K562 (cell line): Measurements from ENCODE around the gene ERLIN1. TPM values are rescaled to one million over a fixed set of nuclear protein-coding genes. Genes with fewer than 3 reads are reported as not detected.

Experiments used
- ADNP ChIP-seq: fragments of 200-800 bp; sonication (Bioruptor generic); IDR thresholded peaks from 2 replicates; pipeline ENCODE4 v1.6.1; 2016; ENCODE audit warnings: missing genetic modification characterization, missing compliant biosample characterization
- ARID1B ChIP-seq: fragments of 450-650 bp; IDR thresholded peaks from 2 replicates; pipeline ENCODE4 v1.6.1; 2016; ENCODE audit warnings: antibody characterized with exemption, mild to moderate bottlenecking, inconsistent platforms
- BACH1 ChIP-seq: fragments of 200-800 bp; sonication (Bioruptor generic); IDR thresholded peaks from 2 replicates; pipeline ENCODE4 v1.6.1; 2016; ENCODE audit warnings: missing genetic modification characterization, missing compliant biosample characterization
- CCNT2 ChIP-seq: IDR thresholded peaks from 2 replicates; pipeline ENCODE4 v1.6.1; 2011; ENCODE audit warnings: borderline replicate concordance, low read depth, mild to moderate bottlenecking, moderate library complexity, mixed read lengths, low read length; ENCODE audit not compliant: insufficient read length; ENCODE audit errors: extremely low read depth
- DDX20 ChIP-seq: fragments of 450-650 bp; IDR thresholded peaks from 2 replicates; pipeline ENCODE4 v1.6.1; 2016; ENCODE audit warnings: missing genetic modification characterization, low read depth, mild to moderate bottlenecking, missing compliant biosample characterization, moderate library complexity
- EZH2 ChIP-seq: IDR thresholded peaks from 2 replicates; pipeline ENCODE4 v1.6.1; 2012; ENCODE audit warnings: low read depth, mild to moderate bottlenecking, inconsistent platforms, low read length, borderline replicate concordance
- HDGF ChIP-seq: fragments of 450-650 bp; IDR thresholded peaks from 2 replicates; pipeline ENCODE4 v1.6.1; 2016
- HNRNPUL1 ChIP-seq: fragments of 200-400 bp; formaldehyde crosslinking; IDR thresholded peaks from 2 replicates; pipeline ENCODE4 v1.6.1; 2017; ENCODE audit warnings: low read length
- IFI16 ChIP-seq: fragments of 250-450 bp; sonication (Bioruptor Pico); IDR thresholded peaks from 2 replicates; pipeline ENCODE4 v2.1.2; 2022; ENCODE audit warnings: mild to moderate bottlenecking, inconsistent platforms
- ILF3 ChIP-seq: fragments of 450-650 bp; IDR thresholded peaks from 2 replicates; pipeline ENCODE4 v1.6.1; 2018; ENCODE audit warnings: antibody characterized with exemption, mild to moderate bottlenecking, moderate library complexity, borderline replicate concordance
- JUNB ChIP-seq: fragments of 450-650 bp; formaldehyde crosslinking; conservative IDR thresholded peaks from 2 replicates; pipeline ENCODE4 v1.4.0; 2020; ENCODE audit warnings: mild to moderate bottlenecking
- L3MBTL2 ChIP-seq: fragments of 450-650 bp; IDR thresholded peaks from 2 replicates; pipeline ENCODE4 v1.6.1; 2016; ENCODE audit warnings: mild to moderate bottlenecking, moderate library complexity
- MTA3 ChIP-seq: fragments of 450-650 bp; formaldehyde crosslinking; IDR thresholded peaks from 2 replicates; pipeline ENCODE4 v1.6.1; 2017; ENCODE audit warnings: mild to moderate bottlenecking, borderline replicate concordance
- NR3C1 ChIP-seq: sonication (generic); formaldehyde crosslinking; IDR thresholded peaks from 2 replicates; pipeline ENCODE4 v1.8.1; 2022; ENCODE audit warnings: missing genetic modification reagents
- NRF1 ChIP-seq, 2 experiments: fragments of 450-650 bp; IDR thresholded peaks in 1 of 2; conservative IDR thresholded peaks in 1 of 2; 2 replicates each; pipeline ENCODE4 v1.6.1; 2014; ENCODE audit warnings: mild to moderate bottlenecking in 2 of 2
- POLR2B ChIP-seq: fragments of 450-650 bp; IDR thresholded peaks from 2 replicates; pipeline ENCODE4 v1.6.1; 2018; ENCODE audit warnings: low read depth; ENCODE audit not compliant: partially characterized antibody
- TGIF2 ChIP-seq: sonication (generic); formaldehyde crosslinking; IDR thresholded peaks from 2 replicates; pipeline ENCODE4 v1.8.1; 2022; ENCODE audit warnings: mild to moderate bottlenecking, missing genetic modification reagents, moderate library complexity
- ZBTB2 ChIP-seq: fragments of 450-650 bp; IDR thresholded peaks from 2 replicates; pipeline ENCODE4 v1.6.1; 2016; ENCODE audit warnings: antibody characterized with exemption
- ZEB2 ChIP-seq: fragments of 450-650 bp; IDR thresholded peaks from 2 replicates; pipeline ENCODE4 v1.6.1; 2016
- polyA plus RNA-seq, 8 experiments: library from polyadenylated mRNA; depleted of rRNA in 4 of 8; stranded (reverse) in 5 of 8; unstranded in 3 of 8; fragments of >200 nt; fragmentation: Nextera tagmentation in 2 of 8; fragmentation: Illumina TruSeq in 1 of 8; extraction: Ambion mirVana in 2 of 8; extraction: Trizol in 1 of 8; gene quantifications; 2 replicates each; pipeline versions ENCODE4 v1.2.1 to v1.2.3, GENCODE V29; 2011 to 2014; ENCODE audit warnings: inconsistent platforms in 1 of 8, missing spikeins in 1 of 8
- total RNA-seq, 7 experiments: library from RNA; depleted of rRNA in 6 of 7; stranded (reverse); fragments of >200 nt in 6 of 7; fragmentation: Illumina TruSeq in 2 of 7; extraction: Trizol in 2 of 7; gene quantifications; 2 replicates each; pipeline versions ENCODE4 v1.2.1 to v1.2.3, GENCODE V29; 2011 to 2021; ENCODE audit warnings: low replicate concordance in 1 of 7
- TF ChIP-seq, protein P1 (sequence below), 2 experiments: fragments of 450-650 bp; IDR thresholded peaks; 2 replicates each; pipeline ENCODE4 v1.6.1; 2018; ENCODE audit warnings: mild to moderate bottlenecking in 2 of 2, low read depth in 1 of 2; ENCODE audit not compliant: partially characterized antibody in 2 of 2
- TF ChIP-seq, protein P2 (sequence below): fragments of 250-450 bp; sonication (Bioruptor Pico); IDR thresholded peaks from 2 replicates; pipeline ENCODE4 v1.6.1; 2021; ENCODE audit warnings: mild to moderate bottlenecking
- TF ChIP-seq, protein P3 (sequence below): fragments of 250-450 bp; sonication (Bioruptor Pico); IDR thresholded peaks from 2 replicates; pipeline ENCODE4 v1.4.0; 2020; ENCODE audit warnings: mild to moderate bottlenecking

Gene ERLIN1
- total and polyA plus RNA-seq, 9 of the 15 experiments (the other 6 are each of a cell fraction or from before 2014, with no cell fraction given): 9.8 to 26.8 (median 15.5) TPM

GRCh38 chr10:100185364-100186252 lies at the start of gene ERLIN1 (continued):
- TF ChIP-seq, protein P1, sequence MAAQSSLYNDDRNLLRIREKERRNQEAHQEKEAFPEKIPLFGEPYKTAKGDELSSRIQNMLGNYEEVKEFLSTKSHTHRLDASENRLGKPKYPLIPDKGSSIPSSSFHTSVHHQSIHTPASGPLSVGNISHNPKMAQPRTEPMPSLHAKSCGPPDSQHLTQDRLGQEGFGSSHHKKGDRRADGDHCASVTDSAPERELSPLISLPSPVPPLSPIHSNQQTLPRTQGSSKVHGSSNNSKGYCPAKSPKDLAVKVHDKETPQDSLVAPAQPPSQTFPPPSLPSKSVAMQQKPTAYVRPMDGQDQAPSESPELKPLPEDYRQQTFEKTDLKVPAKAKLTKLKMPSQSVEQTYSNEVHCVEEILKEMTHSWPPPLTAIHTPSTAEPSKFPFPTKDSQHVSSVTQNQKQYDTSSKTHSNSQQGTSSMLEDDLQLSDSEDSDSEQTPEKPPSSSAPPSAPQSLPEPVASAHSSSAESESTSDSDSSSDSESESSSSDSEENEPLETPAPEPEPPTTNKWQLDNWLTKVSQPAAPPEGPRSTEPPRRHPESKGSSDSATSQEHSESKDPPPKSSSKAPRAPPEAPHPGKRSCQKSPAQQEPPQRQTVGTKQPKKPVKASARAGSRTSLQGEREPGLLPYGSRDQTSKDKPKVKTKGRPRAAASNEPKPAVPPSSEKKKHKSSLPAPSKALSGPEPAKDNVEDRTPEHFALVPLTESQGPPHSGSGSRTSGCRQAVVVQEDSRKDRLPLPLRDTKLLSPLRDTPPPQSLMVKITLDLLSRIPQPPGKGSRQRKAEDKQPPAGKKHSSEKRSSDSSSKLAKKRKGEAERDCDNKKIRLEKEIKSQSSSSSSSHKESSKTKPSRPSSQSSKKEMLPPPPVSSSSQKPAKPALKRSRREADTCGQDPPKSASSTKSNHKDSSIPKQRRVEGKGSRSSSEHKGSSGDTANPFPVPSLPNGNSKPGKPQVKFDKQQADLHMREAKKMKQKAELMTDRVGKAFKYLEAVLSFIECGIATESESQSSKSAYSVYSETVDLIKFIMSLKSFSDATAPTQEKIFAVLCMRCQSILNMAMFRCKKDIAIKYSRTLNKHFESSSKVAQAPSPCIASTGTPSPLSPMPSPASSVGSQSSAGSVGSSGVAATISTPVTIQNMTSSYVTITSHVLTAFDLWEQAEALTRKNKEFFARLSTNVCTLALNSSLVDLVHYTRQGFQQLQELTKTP (IDR thresholded peaks at IDR 0.05; ENCODE audit: low read depth in 1 of 2, partially characterized antibody in 2 of 2): no peak
- no peak for TF ChIP-seq DDX20 (tag)
- peak; percentile 47 for TF ChIP-seq POLR2B
- no peak for TF ChIP-seq TGIF2 (CRISPR knock-in tag)
- TF ChIP-seq BACH1 (tag): no peak
- TF ChIP-seq JUNB (CRISPR knock-in tag): no peak
- peak; percentile 95 to 96 for TF ChIP-seq NRF1 (conservative IDR thresholded peaks at IDR 0.05 in 1 of 2, IDR thresholded peaks at IDR 0.05 in 1 of 2)
- TF ChIP-seq ILF3: no peak
- TF ChIP-seq, protein P2, sequence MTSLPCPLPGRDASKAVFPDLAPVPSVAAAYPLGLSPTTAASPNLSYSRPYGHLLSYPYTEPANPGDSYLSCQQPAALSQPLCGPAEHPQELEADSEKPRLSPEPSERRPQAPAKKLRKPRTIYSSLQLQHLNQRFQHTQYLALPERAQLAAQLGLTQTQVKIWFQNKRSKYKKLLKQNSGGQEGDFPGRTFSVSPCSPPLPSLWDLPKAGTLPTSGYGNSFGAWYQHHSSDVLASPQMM (CRISPR knock-in tag): no peak
- TF ChIP-seq ZBTB2: no peak
- TF ChIP-seq HNRNPUL1: no peak
- TF ChIP-seq NR3C1: no peak
- TF ChIP-seq MTA3: peak; percentile 98
- TF ChIP-seq, protein P3, sequence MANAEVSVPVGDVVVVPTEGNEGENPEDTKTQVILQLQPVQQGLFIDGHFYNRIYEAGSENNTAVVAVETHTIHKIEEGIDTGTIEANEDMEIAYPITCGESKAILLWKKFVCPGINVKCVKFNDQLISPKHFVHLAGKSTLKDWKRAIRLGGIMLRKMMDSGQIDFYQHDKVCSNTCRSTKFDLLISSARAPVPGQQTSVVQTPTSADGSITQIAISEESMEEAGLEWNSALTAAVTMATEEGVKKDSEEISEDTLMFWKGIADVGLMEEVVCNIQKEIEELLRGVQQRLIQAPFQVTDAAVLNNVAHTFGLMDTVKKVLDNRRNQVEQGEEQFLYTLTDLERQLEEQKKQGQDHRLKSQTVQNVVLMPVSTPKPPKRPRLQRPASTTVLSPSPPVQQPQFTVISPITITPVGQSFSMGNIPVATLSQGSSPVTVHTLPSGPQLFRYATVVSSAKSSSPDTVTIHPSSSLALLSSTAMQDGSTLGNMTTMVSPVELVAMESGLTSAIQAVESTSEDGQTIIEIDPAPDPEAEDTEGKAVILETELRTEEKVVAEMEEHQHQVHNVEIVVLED (CRISPR knock-in tag): peak; percentile 85
- no peak for TF ChIP-seq ADNP (tag)
- TF ChIP-seq CCNT2: peak; percentile 90
- no peak for TF ChIP-seq EZH2
- no peak for TF ChIP-seq IFI16 (CRISPR knock-in tag)
- TF ChIP-seq L3MBTL2: peak; percentile 94
- no peak for TF ChIP-seq ARID1B
- no peak for TF ChIP-seq HDGF
- no peak for TF ChIP-seq ZEB2
